Mucosa of descending colon (tissue), 3 donors: ENCODE data around the gene CFTR. TPM values are rescaled to one million over a fixed set of nuclear protein-coding genes. Genes with fewer than 3 reads are reported as not detected.

Source experiments
- ATAC-seq: fragments of 200-7000 bp; cut with Tn5 transposase; one replicate; pipeline ENCODE4 v1.9.1; 2020; ENCODE audit warnings: mild to moderate bottlenecking, moderate library complexity
- DNase-seq, 3 donors: peaks; one replicate each; pipeline ENCODE4 v3.0.0-alpha.2; 2020
- H3K36me3 ChIP-seq: fragments of 200-600 bp; one replicate; pipeline ENCODE4 v1.8.0; 2021; ENCODE audit warnings: low read depth, mild to moderate bottlenecking
- H3K4me1 ChIP-seq: fragments of 200-600 bp; one replicate; pipeline ENCODE4 v1.8.0; 2021; ENCODE audit warnings: low read depth, mild to moderate bottlenecking
- H3K4me3 ChIP-seq: fragments of 200-600 bp; one replicate; pipeline ENCODE4 v1.8.0; 2021; ENCODE audit warnings: mild to moderate bottlenecking
- H3K9me3 ChIP-seq: fragments of 200-600 bp; one replicate; pipeline ENCODE4 v1.8.0; 2021; ENCODE audit warnings: mild to moderate bottlenecking
- CTCF ChIP-seq: fragments of 200-600 bp; IDR thresholded peaks from one replicate; pipeline ENCODE4 v1.8.0; 2022; ENCODE audit warnings: antibody characterized with exemption, mild to moderate bottlenecking
- intact Hi-C, 2 donors: fragments of 100-400 bp; cut with DNase I in 1 of 2; cut with micrococcal nuclease in 1 of 2; formaldehyde crosslinking; loops; one replicate each; pipeline versions ENCODE4 v1.11.0 to v1.11.1; 2022; cut with DNase I, micrococcal nuclease
- total RNA-seq, 3 donors: library from RNA; stranded (reverse); fragmentation: NEBNext Ultra II Directional in 2 of 3; extraction: Animal tissue kit (Norgen Biotek cat#: 25700) in 2 of 3; gene quantifications; one replicate each; pipeline versions ENCODE4 v1.2.1 to v1.2.4, GENCODE V29; 2021 to 2023
- donor health status: DM: no; HTN: no; CAD: no; lungs with moderate emphysema.
- donor health status: DM: no; HTN: no; CAD: no.
- donor health status: DM: no; HTN: yes; CAD: no.

Gene CFTR
- total RNA-seq, 3 donors from 2014 or later, result 85.9 to 176 (median 94.9) TPM

- no peaks in the 10 kb centered on the region for H3K4me1 ChIP-seq
- ATAC-seq (no peak), DNase-seq (no peak)
- TF ChIP-seq CTCF, result no peak
- no peaks in the 10 kb centered on the region for H3K36me3 ChIP-seq
- H3K4me3 ChIP-seq, result no peak overlapping the region
- H3K9me3 ChIP-seq, result no peaks in the 10 kb centered on the region
- intact Hi-C loops, result no loop called here
Observed at GRCh38 chr7:117645481-117646165, 165.8 kb downstream of the CFTR start.

DNA sequence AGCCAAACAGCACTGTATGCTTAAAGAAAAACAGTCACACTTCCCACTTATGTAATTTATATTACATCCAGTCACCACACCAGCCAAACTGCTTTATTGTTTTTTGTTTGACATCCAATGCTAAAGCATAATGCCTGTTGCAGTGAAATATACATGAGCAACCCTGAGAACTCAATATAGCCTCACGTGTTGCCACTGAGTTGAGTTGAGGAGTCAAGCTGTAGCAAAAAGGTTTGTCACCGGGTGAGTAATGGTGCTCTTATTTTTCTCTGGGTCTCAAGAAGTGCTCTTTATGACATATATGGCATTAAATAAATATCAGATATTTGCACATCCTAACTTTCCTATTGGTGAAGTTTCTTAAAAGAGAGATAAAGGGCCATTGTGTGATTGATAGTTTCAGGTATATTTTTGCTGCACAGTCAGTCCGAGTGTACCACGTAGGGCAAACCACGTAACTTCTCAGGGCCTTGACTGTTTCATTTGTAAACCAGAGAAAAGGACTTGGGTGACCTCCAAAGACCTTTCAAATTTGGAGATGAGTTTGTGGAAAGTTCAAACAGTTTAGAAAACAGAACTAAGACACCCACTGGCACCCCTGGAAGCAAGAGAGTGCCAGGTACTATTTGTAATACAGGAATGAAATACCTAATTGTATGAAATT lies 168.5 kb downstream of the CFTR start:
- Histone ChIP-seq H3K36me3 (no peaks in the 10 kb centered on the region), H3K9me3 (no peaks in the 10 kb centered on the region), H3K4me1 (no peaks in the 10 kb centered on the region), H3K4me3 (no peak overlapping the region)
- DNase-seq, result no peak
- intact Hi-C loops, result no loop called here
- TF ChIP-seq CTCF, result no peak
- no peak for ATAC-seq

DNA sequence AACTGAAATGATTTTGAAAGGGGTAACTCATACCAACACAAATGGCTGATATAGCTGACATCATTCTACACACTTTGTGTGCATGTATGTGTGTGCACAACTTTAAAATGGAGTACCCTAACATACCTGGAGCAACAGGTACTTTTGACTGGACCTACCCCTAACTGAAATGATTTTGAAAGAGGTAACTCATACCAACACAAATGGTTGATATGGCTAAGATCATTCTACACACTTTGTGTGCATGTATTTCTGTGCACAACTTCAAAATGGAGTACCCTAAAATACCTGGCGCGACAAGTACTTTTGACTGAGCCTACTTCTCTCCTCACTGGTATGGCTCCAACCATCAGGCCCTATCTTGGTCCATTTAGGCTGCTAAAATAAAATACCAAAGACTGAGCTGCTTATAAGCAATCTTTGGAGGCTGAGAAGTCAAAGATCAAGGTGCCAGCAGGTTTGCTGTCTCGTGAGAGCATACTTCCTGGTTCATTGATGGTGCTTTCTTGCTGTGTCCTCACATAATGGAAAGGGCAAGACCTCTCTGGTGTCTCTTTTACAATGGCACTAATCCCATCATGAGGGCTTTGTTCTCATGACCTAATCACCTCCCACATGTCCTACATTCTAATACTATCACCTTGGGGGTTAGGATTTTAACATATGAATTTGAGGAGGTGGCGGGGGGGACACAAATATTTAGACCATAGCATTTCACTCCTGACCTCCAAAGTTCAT lies 173.3 kb downstream of the CFTR start:
- intact Hi-C loops, result no loop called here
- H3K4me3 ChIP-seq, result no peak overlapping the region
- ATAC-seq, result no peak
- H3K36me3 ChIP-seq, result no peaks in the 10 kb centered on the region
- no peak for DNase-seq
- TF ChIP-seq CTCF, result no peak
- no peaks in the 10 kb centered on the region for H3K9me3 ChIP-seq
- H3K4me1 ChIP-seq, result peaks cover 17% of the 10 kb centered on the region

GRCh38 chr7:117654780-117655179 lies 175.0 kb downstream of the CFTR start:
- H3K4me1 ChIP-seq, result peaks cover 17% of the 10 kb centered on the region
- H3K4me3 ChIP-seq, result no peak overlapping the region
- no peaks in the 10 kb centered on the region for H3K36me3 ChIP-seq
- ATAC-seq (peak; percentile 39), DNase-seq (no peak)
- intact Hi-C loops, result no loop called here
- no peak for TF ChIP-seq CTCF
- H3K9me3 ChIP-seq, result no peaks in the 10 kb centered on the region

DNA sequence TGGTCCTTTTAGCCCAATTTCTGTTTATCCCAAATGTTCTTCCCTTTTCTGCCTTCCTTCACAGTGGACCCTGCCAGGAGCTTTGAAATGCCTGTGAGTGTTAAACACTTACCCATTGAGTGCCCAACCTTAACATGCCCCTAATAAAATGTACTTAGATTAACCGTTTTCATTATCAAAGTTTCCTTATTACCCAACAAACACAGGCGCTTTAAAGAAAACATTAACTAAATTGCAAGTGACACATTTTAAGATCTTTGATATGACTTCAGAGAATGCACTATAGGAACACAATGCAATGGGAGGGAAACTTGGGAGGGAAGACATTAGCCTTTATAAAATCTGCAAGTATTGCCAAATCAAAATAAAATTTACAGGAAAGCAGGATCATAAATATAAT lies 177.0 kb downstream of the CFTR start:
- no peak for DNase-seq
- intact Hi-C loops, result no loop called here
- H3K4me1 ChIP-seq, result peaks cover 20% of the 10 kb centered on the region
- H3K36me3 ChIP-seq, result no peaks in the 10 kb centered on the region
- H3K4me3 ChIP-seq, result no peak overlapping the region
- no peak for TF ChIP-seq CTCF
- H3K9me3 ChIP-seq, result no peaks in the 10 kb centered on the region
- ATAC-seq, result peak; percentile 84
